Measurements from ENCODE around the gene UGDH.

UGDH gene

GRCh38 chr4:39480902-39481695 lies 46.1 kb downstream of the UGDH start:
- no peaks in the 10 kb centered on the region for H3F3A ChIP-seq (ENCODE audit: insufficient read depth, low read length)
- no peaks in the 10 kb centered on the region for H3K9me2 ChIP-seq (replicated peaks; ENCODE audit: insufficient read depth, low read length)
- no peak overlapping the region for H2AFZ ChIP-seq (ENCODE audit: low read length)
- no peak overlapping the region for H3K4me2 ChIP-seq (ENCODE audit: low read depth, low read length)
- H4K20me1 ChIP-seq (ENCODE audit: insufficient read depth, low read length) = no peaks in the 10 kb centered on the region
- no peaks in the 10 kb centered on the region for H3K4me1 ChIP-seq (ENCODE audit: low read length)
- DNase-seq = no peak
- H3K79me2 ChIP-seq (ENCODE audit: low read length) = no peaks in the 10 kb centered on the region
- TF ChIP-seq CTCF (IDR thresholded peaks at IDR 0.05; ENCODE audit: low read length) = no peak
- TF ChIP-seq EZH2 (optimal IDR thresholded peaks at IDR 0.05; ENCODE audit: low read depth, low read length) = no peak
- TF ChIP-seq EZH2phosphoT487 (IDR thresholded peaks at IDR 0.05; ENCODE audit: low read length) = no peak
- H3K4me3 ChIP-seq (ENCODE audit: low read length) = no peak overlapping the region
- no peak overlapping the region for H3K9ac ChIP-seq (ENCODE audit: low read length)
- no peaks in the 10 kb centered on the region for H3K27me3 ChIP-seq (replicated peaks; ENCODE audit: insufficient read depth, low read length)
- no peak overlapping the region for H3K27ac ChIP-seq (ENCODE audit: low read length)
- H3K9me3 ChIP-seq (replicated peaks; ENCODE audit: insufficient read depth, low read length) = no peaks in the 10 kb centered on the region
- no peaks in the 10 kb centered on the region for H3K36me3 ChIP-seq (replicated peaks; ENCODE audit: insufficient read depth, low read length)

GRCh38 chr4:39480251-39480650 lies 47.0 kb downstream of the UGDH start:
- Histone ChIP-seq H4K20me1 (ENCODE audit: insufficient read depth, low read length) (no peaks in the 10 kb centered on the region), H3F3A (ENCODE audit: insufficient read depth, low read length) (no peaks in the 10 kb centered on the region), H3K79me2 (ENCODE audit: low read length) (no peaks in the 10 kb centered on the region), H3K27me3 (replicated peaks; ENCODE audit: insufficient read depth, low read length) (no peaks in the 10 kb centered on the region), H3K27ac (ENCODE audit: low read length) (no peak overlapping the region), H3K9ac (ENCODE audit: low read length) (no peak overlapping the region), H3K36me3 (replicated peaks; ENCODE audit: insufficient read depth, low read length) (no peaks in the 10 kb centered on the region), H3K9me2 (replicated peaks; ENCODE audit: insufficient read depth, low read length) (no peaks in the 10 kb centered on the region), H2AFZ (ENCODE audit: low read length) (no peak overlapping the region), H3K9me3 (replicated peaks; ENCODE audit: insufficient read depth, low read length) (no peaks in the 10 kb centered on the region), H3K4me3 (ENCODE audit: low read length) (no peak overlapping the region), H3K4me1 (ENCODE audit: low read length) (no peaks in the 10 kb centered on the region), H3K4me2 (ENCODE audit: low read depth, low read length) (no peak overlapping the region)
- DNase-seq = no peak
- TF ChIP-seq EZH2 (optimal IDR thresholded peaks at IDR 0.05; ENCODE audit: low read depth, low read length) (no peak), CTCF (IDR thresholded peaks at IDR 0.05; ENCODE audit: low read length) (no peak), EZH2phosphoT487 (IDR thresholded peaks at IDR 0.05; ENCODE audit: low read length) (no peak)

GRCh38 chr4:39476187-39476895 lies 50.9 kb downstream of the UGDH start:
- H3K27me3 ChIP-seq (replicated peaks; ENCODE audit: insufficient read depth, low read length) = no peaks in the 10 kb centered on the region
- H3K9me2 ChIP-seq (replicated peaks; ENCODE audit: insufficient read depth, low read length) = no peaks in the 10 kb centered on the region
- H3F3A ChIP-seq (ENCODE audit: insufficient read depth, low read length) = no peaks in the 10 kb centered on the region
- H3K9me3 ChIP-seq (replicated peaks; ENCODE audit: insufficient read depth, low read length) = no peaks in the 10 kb centered on the region
- no peaks in the 10 kb centered on the region; the same call in 1 of the 2 replicates for H3K36me3 ChIP-seq (replicated peaks; ENCODE audit: insufficient read depth, low read length)
- no peak for TF ChIP-seq CTCF (IDR thresholded peaks at IDR 0.05; ENCODE audit: low read length)
- no peak for TF ChIP-seq EZH2 (optimal IDR thresholded peaks at IDR 0.05; ENCODE audit: low read depth, low read length)
- no peak for TF ChIP-seq EZH2phosphoT487 (IDR thresholded peaks at IDR 0.05; ENCODE audit: low read length)
- H3K4me1 ChIP-seq (ENCODE audit: low read length) = no peaks in the 10 kb centered on the region
- H4K20me1 ChIP-seq (ENCODE audit: insufficient read depth, low read length) = no peaks in the 10 kb centered on the region
- no peak for DNase-seq
- H2AFZ ChIP-seq (ENCODE audit: low read length) = no peak overlapping the region
- no peak overlapping the region for H3K4me3 ChIP-seq (ENCODE audit: low read length)
- H3K27ac ChIP-seq (ENCODE audit: low read length) = no peak overlapping the region
- no peaks in the 10 kb centered on the region for H3K79me2 ChIP-seq (ENCODE audit: low read length)
- H3K9ac ChIP-seq (ENCODE audit: low read length) = no peak overlapping the region
- H3K4me2 ChIP-seq (ENCODE audit: low read depth, low read length) = no peak overlapping the region
